ELF-1 (cell line): ENCODE measurements around the gene BLTP2.
A peak's percentile ranks its signal among the peaks of the same experiment; 100 is the strongest.

ENCODE experiments used
- DNase-seq: peaks from one replicate; pipeline ENCODE4 v3.0.0-alpha.2; 2016; ENCODE audit warnings: low read depth, low spot score

The BLTP2 gene

GRCh38 chr17:28598799-28599310, 46.1 kb downstream of the BLTP2 start, which contains the start of gene SPAG5:
Gene SPAG5, minus strand, starts transcription at chr17:28599025. Its CDS starts 79 bp downstream, at chr17:28598946.
- peak; percentile 99 for DNase-seq

GRCh38 chr17:28598389-28598788, 46.6 kb downstream of the BLTP2 start:
- DNase-seq, result no peak

GRCh38 chr17:28597606-28598383, 47.2 kb downstream of the BLTP2 start:
- no peak for DNase-seq
